IPS-18c (cell line): ENCODE measurements around the gene DNAJB11.
A peak's percentile ranks its signal among the peaks of the same experiment; 100 is the strongest.
"Not testable (repeated sequence)": the region's sequence is repeated elsewhere in the genome, so short reads cannot be mapped to it uniquely, and the experiment has no call there.

ENCODE experiments used
- H3K4me3 ChIP-seq: 2 replicates; pipeline ENCODE4 v1.7.0; 2013; ENCODE audit warnings: low read depth, mild to moderate bottlenecking, low read length, moderate library complexity; ENCODE audit not compliant: insufficient read depth
- H3K9me3 ChIP-seq: one replicate; pipeline ENCODE4 v1.6.1; 2013; ENCODE audit warnings: mild to moderate bottlenecking, low read length, moderate library complexity; ENCODE audit not compliant: control insufficient read depth, insufficient read depth

The DNAJB11 gene

GRCh38 chr3:186570096-186570940 is at the start of gene DNAJB11:
Gene DNAJB11 (plus strand): TSS chr3:186570720. CDS start chr3:186570898, 178 bp downstream.
- Histone ChIP-seq H3K4me3 (peak within 1 kb of the TSS; percentile 85), H3K9me3 (no peaks in the 10 kb centered on the region)

- Histone ChIP-seq H3K4me3 (no peak overlapping the region), H3K9me3 (no peaks in the 10 kb centered on the region)
These were observed 49.3 kb upstream of the DNAJB11 start for GRCh38 chr3:186520957-186521842.

DNA sequence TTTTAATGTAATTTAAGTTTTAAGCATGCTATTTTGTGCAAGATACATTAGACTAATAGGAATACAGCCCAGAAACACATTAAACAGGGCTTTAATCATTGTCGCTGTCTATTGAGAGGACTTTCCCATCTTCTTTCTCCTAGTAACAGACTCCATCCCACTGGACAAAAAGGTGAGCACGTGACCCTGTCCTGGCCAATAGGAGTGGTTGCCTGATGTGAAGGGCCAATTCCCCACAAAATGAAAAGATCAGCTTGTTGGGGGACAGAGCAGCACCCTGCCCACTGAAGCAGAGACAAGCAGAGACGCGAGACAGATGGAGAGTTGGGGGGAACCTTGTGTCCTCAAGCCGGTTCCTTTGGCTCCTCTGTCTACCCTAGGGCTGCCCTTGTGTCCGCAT is 47.5 kb upstream of the DNAJB11 start:
- H3K9me3 ChIP-seq, result no peaks in the 10 kb centered on the region
- no peak overlapping the region for H3K4me3 ChIP-seq

DNA sequence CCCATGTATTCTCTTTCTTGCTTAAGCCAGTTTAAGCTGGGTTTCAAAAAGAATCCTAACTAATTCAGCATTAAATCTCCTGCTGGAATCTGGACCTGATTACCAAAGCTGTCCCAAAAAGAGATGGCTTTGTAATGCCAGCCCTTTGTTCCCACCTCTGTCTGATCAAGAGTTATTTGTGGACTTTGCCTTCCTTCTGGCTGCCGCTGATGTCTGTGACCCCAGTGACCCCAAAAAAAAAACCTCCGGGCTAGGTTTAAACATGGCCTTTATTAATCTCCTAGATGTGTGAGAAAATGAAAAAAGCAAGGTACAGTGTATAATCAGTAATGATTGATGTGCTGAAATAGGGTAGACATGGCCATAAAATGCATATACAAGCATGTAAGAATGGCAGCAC is 47.1 kb upstream of the DNAJB11 start:
- Histone ChIP-seq H3K9me3 (no peaks in the 10 kb centered on the region), H3K4me3 (no peak overlapping the region)

DNA sequence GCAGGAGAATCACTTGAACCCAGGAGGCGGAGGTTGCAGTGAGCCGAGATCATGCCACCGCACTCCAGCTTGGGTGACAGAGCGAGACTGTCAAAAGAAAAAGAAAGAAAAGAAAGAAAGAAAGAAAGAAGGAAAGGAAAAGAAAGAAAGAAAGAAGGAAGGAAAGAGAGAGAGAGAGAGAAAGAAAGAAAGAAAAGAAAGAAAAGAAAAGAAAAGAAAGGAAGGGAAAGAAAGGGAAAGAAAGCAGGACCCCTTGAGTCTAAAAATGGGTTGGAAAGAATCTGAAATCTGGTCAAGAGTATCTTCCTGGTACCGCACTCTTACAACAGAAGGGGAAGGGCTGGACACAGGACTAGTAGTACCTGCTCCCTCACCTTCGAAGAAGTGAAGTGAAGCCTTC is 45.9 kb upstream of the DNAJB11 start:
- H3K9me3 ChIP-seq, result no peaks in the 10 kb centered on the region
- no peak overlapping the region for H3K4me3 ChIP-seq

DNA sequence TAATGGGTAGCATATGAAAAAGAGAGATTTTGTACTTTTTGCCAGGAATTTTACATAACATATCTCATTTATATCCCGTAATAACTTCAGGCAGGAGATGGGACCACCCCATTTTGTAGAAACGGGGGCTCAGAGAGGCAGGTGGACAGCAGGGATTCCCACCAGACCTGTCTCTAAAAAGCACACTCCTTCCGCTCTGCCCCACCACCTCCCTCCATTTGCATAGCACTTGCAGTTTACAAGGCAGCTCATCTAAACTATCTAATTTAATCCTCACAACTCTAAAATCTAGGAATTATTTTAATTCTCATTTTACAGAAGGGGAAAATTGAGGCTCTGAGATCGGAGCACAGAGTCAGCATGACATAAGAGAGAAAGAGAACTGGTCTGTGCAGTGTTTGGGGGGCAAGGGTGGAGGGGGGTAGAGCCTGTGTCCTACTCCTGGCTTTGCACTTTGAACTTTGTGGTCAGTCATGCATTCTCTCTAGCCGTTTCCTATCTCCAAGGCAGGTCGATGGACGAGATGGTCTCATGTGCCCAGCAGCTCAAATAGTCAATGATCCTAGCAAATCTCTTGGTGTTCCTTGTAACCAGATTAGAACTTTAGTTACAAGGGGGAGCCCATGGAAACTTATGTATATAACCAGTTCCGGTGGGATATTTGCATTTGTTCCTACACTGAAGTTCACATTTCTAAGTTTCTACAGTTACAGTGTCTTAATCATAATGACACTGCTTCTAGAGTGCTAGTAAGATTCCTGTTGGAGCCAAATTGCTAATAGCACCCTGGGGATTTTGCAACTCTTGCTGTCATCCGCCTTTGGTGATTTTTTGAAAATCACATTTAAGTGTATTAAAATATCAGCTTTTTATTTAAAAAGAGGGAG is 44.9 kb upstream of the DNAJB11 start:
- no peaks in the 10 kb centered on the region for H3K9me3 ChIP-seq
- no peak overlapping the region for H3K4me3 ChIP-seq

DNA sequence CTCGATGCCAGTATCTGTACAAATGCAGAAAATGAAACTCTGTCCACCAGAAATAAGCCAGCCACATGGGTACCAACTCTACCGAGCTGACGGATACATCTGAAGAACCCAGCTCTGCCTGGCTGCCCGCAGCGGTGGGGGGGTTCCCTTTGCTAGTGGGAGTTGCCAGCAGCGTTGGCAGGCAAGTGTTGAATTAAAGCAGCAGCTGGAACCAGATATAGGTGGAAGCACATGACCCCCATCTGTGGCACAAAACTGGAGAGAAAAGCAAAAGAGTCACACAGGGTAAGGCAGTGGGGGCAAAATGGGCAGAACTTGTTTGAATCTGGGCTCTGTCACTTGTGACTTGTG is 44.3 kb upstream of the DNAJB11 start:
- Histone ChIP-seq H3K4me3 (no peak overlapping the region), H3K9me3 (no peaks in the 10 kb centered on the region)

- Histone ChIP-seq H3K4me3 (no peak overlapping the region), H3K9me3 (no peaks in the 10 kb centered on the region)
These were observed 41.1 kb upstream of the DNAJB11 start for GRCh38 chr3:186529201-186529999.

DNA sequence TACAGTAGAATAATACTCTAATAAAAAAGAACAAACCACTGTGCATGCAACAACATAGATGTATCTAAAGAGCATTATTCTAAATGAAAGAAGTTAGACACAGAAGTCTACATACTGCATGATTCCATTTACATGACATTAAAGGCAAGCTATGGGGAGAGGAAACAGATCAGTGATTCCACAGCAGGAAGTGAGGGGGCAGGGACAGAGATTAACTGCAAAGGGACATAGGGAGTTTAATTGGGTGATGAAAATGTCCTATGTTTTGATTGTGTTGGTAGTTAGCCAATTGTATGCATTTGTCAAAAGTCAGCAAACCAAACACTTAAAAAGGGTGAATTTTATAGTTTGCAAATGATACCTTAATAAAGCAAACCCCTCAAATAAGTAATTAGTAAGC is 40.1 kb upstream of the DNAJB11 start:
- no peaks in the 10 kb centered on the region for H3K9me3 ChIP-seq
- no peak overlapping the region for H3K4me3 ChIP-seq

DNA sequence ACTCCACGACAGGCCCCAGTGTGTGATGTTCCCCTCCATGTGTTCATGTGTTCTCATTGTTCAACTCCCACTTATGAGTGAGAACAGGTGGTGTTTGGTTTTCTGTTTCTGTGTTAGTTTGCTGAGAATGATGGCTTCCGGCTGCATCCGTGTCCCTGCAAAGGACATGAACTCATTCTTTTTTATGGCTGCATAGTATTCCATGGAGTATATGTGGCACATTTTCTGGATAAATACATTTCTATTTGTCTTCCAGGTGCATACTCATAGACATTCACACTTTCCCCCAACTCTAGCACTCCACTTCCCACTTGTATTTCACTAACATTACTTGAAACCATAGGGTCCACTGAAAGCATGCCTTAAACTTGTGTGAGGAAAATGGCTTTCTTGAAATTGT is 38.8 kb upstream of the DNAJB11 start:
- not testable (repeated sequence) for H3K4me3 ChIP-seq, H3K9me3 ChIP-seq

DNA sequence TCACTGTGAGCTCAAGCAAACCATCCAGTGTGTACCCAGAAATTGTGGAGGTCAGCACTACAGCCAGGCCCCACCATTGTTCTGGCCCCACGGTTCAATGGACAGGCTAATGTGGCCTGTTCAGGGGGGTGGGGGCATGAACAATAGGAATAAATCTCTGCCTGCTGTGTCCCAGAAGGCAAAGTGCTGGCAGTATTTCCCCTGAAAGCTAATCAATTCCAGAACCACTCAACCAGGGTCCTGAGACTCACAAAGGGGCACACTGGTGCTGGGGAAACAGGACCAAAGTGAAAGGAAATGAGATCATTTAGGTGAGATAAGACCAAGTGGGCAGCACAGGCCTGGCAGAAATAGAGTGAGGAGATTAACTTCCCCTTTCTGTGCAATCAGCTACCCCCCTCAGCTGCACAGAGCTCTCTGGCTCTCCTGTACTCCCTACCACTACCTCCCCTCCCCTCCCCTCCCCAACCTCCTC is 37.9 kb upstream of the DNAJB11 start:
- Histone ChIP-seq H3K4me3 (no peak overlapping the region), H3K9me3 (no peaks in the 10 kb centered on the region)

- Histone ChIP-seq H3K4me3 (no peak overlapping the region), H3K9me3 (no peaks in the 10 kb centered on the region)
These were observed 36.3 kb upstream of the DNAJB11 start for GRCh38 chr3:186534113-186534669.

GRCh38 chr3:186536883-186537844 is 33.4 kb upstream of the DNAJB11 start:
- H3K9me3 ChIP-seq, result no peaks in the 10 kb centered on the region
- no peak overlapping the region for H3K4me3 ChIP-seq

GRCh38 chr3:186538779-186539178 is 31.7 kb upstream of the DNAJB11 start:
- H3K4me3 ChIP-seq, result no peak overlapping the region
- H3K9me3 ChIP-seq, result no peaks in the 10 kb centered on the region

GRCh38 chr3:186540221-186540834 is 30.2 kb upstream of the DNAJB11 start:
- H3K4me3 ChIP-seq, result no peak overlapping the region

More at GRCh38 chr3:186540221-186540834, 30.2 kb upstream of the DNAJB11 start:
- no peaks in the 10 kb centered on the region for H3K9me3 ChIP-seq
